SK-N-SH treated with all-trans-retinoic acid at 6 μM for 48 hours (cell line): ENCODE data around the gene DNPH1.

Experiments
- ARNTL ChIP-seq: fragments of 450-650 bp; formaldehyde crosslinking; IDR thresholded peaks from 2 replicates; pipeline ENCODE4 v1.5.0; 2020; ENCODE audit warnings: low read depth, mild to moderate bottlenecking, moderate library complexity, borderline replicate concordance
- CREB5 ChIP-seq: fragments of 250-450 bp; sonication (Bioruptor Pico); IDR thresholded peaks from 2 replicates; pipeline ENCODE4 v1.5.1; 2020; ENCODE audit warnings: low read depth, mild to moderate bottlenecking, moderate library complexity
- OSR1 ChIP-seq: fragments of 250-450 bp; sonication (Bioruptor Pico); IDR thresholded peaks from 2 replicates; pipeline ENCODE4 v1.8.0; 2022; ENCODE audit warnings: moderate library complexity, mild to moderate bottlenecking, inconsistent platforms
- ZC3H10 ChIP-seq: fragments of 250-450 bp; sonication (Bioruptor Pico); IDR thresholded peaks from 2 replicates; pipeline ENCODE4 v1.5.1; 2021; ENCODE audit warnings: mild to moderate bottlenecking, moderate library complexity
- TF ChIP-seq, protein P1 (sequence below): fragments of 250-450 bp; sonication (Bioruptor Pico); IDR thresholded peaks from 2 replicates; pipeline ENCODE4 v1.8.0; 2020; ENCODE audit warnings: mild to moderate bottlenecking, moderate library complexity, borderline replicate concordance

DNA sequence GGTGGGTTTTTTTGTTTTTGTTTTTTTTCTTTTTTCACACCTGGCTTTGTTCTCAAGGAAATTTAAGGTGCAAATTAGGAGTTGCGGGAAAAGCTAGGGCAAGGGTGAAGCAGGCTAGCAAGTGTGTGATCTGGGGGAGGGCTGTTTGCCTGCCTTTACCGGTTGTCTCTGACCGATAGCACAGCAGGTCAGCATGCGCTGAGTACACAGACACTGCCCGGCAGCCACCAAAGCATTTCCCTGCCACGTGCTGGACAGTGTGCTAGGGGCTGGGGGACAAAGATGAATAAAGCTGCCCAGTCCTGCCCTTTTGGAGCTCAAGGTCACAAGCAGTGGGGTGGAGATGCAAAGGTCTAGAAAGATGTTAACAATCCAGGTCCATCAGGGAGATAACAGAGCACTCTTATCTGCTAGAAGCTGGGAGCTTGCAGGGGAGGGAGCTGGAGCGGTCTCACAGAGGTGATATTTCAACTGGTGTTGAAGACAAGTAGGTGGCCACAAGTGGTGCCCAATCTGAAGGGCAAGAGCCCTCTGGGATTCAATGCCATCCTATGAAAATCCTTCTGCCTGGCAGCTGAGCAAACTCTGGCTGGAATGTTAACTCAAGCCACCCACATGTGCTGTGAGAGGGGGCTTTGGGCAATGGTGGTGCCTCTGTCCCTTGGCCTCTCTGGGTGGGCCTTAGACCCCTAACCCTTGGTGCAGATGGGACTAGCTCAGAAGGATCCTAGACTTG is 38.5 kb upstream of the DNPH1 start:
- TF ChIP-seq ZC3H10 = no peak
- TF ChIP-seq CREB5 (CRISPR knock-in tag) = no peak
- TF ChIP-seq OSR1 (CRISPR knock-in tag) = no peak
- TF ChIP-seq, protein P1, sequence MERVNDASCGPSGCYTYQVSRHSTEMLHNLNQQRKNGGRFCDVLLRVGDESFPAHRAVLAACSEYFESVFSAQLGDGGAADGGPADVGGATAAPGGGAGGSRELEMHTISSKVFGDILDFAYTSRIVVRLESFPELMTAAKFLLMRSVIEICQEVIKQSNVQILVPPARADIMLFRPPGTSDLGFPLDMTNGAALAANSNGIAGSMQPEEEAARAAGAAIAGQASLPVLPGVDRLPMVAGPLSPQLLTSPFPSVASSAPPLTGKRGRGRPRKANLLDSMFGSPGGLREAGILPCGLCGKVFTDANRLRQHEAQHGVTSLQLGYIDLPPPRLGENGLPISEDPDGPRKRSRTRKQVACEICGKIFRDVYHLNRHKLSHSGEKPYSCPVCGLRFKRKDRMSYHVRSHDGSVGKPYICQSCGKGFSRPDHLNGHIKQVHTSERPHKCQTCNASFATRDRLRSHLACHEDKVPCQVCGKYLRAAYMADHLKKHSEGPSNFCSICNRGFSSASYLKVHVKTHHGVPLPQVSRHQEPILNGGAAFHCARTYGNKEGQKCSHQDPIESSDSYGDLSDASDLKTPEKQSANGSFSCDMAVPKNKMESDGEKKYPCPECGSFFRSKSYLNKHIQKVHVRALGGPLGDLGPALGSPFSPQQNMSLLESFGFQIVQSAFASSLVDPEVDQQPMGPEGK (CRISPR knock-in tag) = no peak
- TF ChIP-seq ARNTL (CRISPR knock-in tag) = no peak
